ENCODE measurements around the gene SOX6.
"Not testable (repeated sequence)": the region's sequence is repeated elsewhere in the genome, so short reads cannot be mapped to it uniquely, and the experiment has no call there.

SOX6 gene

DNA sequence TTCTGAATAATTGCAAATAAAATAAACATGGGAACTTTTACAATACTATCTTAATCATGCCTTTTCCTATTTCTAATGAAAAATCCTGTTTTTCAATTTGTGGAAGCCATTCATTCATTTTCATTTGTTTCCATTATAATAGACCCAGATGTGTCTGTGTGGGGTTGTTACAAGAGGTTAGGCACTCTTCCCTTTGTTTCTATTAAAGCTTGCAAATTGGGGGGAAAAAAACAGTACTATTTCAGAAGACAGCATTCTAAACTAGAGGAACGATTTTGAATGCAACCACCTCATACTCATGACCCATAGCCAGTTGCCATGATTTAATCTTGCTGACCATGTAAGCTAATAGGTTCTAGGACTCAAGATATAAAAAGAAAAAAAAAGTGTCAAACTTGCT is 175.5 kb downstream of the SOX6 start:
- no peak for DNase-seq

DNA sequence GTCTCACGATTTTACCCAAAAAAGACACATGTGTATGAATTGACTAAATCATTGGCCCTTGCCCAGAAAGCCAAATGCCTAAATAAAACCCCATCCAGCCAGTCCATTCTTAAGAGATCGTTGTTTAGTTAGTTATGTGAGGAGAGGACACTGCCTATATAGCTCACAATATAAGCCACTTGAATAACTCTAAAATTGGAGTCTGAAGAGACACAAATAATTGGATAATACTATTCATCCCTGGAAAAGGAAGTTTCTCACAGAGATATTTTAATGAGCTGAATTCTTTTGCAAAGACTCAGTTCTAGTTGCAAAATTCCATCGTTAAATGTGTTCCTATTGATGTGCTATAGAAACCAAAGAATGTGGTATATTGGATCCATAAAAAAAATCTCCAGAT is 176.7 kb downstream of the SOX6 start:
- DNase-seq, result no peak

GRCh38 chr11:16178273-16178672 is 178.1 kb downstream of the SOX6 start:
- no peak for DNase-seq

- no peak for DNase-seq
These were observed 178.7 kb downstream of the SOX6 start for GRCh38 chr11:16177688-16178087.

- DNase-seq, result no peak
These were observed 182.5 kb downstream of the SOX6 start for GRCh38 chr11:16173798-16174197.

- no peak for DNase-seq
These were observed 184.5 kb downstream of the SOX6 start for GRCh38 chr11:16171882-16172281.

- no peak for DNase-seq
These were observed 186.1 kb downstream of the SOX6 start for GRCh38 chr11:16169956-16170847.

DNA sequence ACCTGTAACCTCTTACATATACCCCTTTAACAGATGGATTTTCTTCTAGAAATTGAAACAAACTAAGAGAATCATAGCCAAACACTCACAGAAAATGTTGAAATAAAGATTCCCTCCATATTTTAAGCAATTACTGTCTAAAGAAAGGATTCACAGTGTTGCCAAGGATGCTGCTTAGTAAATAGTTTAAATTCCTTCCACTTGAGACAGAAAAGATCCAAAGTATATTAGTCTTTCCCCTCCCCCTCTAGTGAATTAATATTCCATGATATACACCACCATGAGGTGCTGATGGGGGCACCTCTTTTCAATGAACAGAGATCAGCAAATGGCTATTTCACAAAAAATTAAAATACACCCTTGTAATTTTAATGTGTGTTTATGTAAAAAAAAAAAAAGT is 186.8 kb downstream of the SOX6 start:
- DNase-seq, result no peak

- DNase-seq, result no peak
These were observed 188.4 kb downstream of the SOX6 start for GRCh38 chr11:16167706-16168487.

DNA sequence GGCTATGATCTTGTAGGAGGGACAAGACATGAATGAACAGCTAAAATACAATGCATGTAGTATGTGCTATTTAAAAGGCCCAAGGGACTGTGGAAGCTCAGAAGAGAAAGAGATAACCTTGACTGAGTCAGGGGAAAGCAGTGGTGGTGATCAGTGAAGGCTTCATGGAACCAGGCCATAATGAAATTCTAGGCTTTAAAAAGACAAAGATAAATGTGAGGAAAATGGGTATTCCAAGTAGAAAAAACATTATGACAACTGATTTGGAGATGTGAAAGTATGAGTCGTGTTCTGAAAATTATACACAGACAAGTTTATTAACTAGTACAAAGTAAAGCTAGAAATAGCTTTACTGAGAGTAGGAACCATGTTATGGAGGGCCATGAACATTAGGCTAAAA is 189.8 kb downstream of the SOX6 start:
- DNase-seq, result no peak

DNA sequence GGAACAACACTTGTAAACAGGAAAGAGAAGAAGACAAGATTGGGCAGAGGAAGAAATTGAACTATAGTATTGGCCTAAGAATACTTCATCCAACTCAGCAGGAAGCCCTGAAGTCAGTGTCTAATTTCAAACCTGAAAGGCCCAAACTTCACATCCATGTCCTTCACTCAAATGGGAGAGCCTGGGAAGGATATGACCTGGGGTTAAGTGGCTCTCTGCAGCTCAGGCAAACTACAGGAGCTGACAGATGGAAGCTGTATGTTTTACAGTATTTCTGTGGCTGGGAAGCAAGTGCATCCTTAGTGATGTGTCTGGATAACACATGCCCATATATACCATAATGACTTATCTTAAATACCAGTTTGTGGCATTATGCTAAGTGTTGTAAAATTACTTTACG is 196.2 kb downstream of the SOX6 start:
- DNase-seq, result no peak

DNA sequence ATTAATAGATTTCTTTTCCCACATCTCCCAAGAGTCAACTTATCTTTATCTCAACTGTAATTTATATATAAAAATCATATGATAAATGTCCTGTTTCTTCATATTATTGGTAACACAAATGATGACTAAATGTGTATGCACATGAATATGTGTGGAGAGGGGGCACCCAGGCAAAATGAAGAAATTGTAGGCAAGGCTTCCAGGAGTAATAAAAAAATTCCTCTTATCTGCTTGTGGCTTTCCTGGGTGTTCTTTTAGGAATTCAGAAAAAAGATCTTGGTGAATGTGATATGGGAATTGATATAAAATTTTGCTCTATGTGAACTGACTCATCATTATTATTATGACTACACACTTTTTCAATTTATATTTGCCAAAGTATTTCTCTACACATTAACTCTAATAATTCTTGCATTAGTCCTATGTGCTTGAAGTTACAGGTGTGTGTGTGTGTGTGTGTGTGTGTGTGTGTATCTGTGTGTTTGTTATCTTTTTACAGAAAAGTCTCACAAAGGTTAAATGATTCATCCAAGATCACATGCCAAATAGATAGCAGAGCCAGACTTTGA is 197.8 kb downstream of the SOX6 start:
- no peak for DNase-seq

DNA sequence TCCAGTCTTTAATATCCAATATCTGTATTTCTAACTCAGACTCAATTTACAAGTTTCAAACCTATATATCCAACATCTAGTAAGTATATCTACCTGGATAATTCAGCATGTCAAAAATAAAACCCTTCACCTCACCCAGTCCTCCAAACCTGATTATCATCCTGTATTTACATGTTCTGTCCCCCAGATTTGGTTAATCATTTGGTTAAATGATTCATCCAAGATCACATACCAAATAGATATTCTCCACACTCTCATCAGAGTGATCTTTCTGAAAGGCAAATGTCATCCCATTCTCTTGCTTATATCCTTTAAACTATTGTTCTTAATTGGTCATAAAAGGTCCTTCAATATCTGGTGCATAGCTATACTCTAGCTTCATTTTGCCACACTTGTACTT is 199.0 kb downstream of the SOX6 start:
- DNase-seq, result no peak

DNA sequence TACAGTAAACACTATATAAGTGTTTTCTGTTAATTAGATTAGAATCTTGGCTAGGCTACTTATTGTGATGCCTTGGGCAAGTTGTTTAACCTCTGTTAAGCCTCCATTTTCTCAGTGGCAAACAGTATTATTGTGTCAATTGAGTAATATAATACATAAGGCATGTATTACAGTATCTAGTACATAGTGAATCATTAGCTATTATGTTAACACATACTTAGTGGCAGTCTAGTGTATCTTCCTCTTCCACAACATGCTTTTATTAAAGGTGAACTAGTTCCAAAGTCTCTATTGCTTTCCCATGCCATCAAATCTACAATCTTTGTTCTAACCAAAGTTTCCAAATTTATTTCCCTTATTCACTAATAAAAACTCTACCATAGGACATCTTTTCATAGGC is 200.9 kb downstream of the SOX6 start:
- DNase-seq, result no peak

DNA sequence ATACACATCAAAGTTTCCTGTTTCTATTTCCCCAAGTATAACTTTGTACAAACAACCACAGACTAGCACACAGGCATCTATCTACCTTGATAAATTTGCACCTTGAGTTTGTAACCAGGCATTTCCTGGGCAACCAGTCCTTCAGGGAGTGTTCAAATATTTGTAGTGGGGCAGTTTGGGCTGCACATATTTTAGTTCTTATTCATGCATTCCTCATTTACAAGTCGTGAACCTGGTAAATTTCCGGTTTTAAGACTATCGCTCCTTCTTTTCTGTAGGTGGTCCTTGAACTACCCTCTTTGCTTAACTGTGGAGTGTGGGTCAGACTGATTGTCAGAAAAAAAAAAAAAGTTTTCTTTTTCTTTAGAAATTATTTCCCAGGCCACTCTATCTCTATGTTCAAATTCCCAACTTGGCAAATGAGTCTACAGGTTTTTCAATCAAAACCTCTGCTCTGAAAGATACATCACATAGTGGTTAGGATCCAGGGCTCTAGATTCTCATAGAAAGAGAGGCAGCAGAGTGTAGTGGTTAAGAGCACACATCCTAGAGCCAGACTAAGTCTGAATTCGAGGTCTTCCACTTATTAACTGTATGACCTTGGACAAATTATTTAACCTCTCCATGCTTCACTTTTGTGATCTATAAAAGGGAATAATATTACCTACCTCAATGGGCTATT is 201.5 kb downstream of the SOX6 start:
- DNase-seq, result no peak

DNA sequence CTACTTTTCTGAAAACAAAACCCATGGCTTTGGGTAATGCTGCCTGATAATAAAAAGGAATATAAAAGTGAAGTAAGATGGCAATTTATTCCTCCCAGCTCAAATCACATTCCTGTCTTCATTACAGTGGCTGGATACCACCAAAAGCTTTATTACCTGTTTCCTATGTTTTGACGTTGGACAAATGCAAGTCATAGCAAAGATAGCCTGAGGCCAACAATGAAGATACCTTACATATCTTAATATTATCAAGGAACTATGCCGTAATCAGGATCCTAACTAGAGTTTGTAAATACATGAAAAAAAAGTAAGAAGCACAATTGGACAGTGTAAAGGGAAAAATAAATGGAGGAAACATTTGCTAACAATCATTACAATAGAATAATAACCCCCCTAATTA is 202.4 kb downstream of the SOX6 start:
- no peak for DNase-seq

GRCh38 chr11:16151138-16151537 is 205.2 kb downstream of the SOX6 start:
- no peak for DNase-seq

- DNase-seq, result no peak
These were observed 206.9 kb downstream of the SOX6 start for GRCh38 chr11:16149476-16149875.

- peak; percentile 59 for DNase-seq
These were observed 207.9 kb downstream of the SOX6 start for GRCh38 chr11:16148301-16148931.

GRCh38 chr11:16146980-16147379 is 209.4 kb downstream of the SOX6 start:
- not testable (repeated sequence) for DNase-seq

GRCh38 chr11:16141614-16142013 is 214.7 kb downstream of the SOX6 start:
- DNase-seq, result not testable (repeated sequence)

GRCh38 chr11:16141162-16141561 is 215.2 kb downstream of the SOX6 start:
- not testable (repeated sequence) for DNase-seq

Data from left hindlimb (tissue), 1 donor.